ENCODE measurements around the gene KL.

Gene KL

GRCh38 chr13:32984857-32985626 lies 31.2 kb upstream of the KL start:
- Histone ChIP-seq H3K27me3 (replicated peaks) (no peaks in the 10 kb centered on the region), H3K4me3 (ENCODE audit: low read depth, low read length) (no peak overlapping the region), H3K27ac (no peak overlapping the region), H3K36me3 (replicated peaks) (no peaks in the 10 kb centered on the region)
- in situ Hi-C loops (cut with HindIII; ENCODE audit: low pct_ligation_motif_present, low sequenced_read_pairs) = no loop called here
- DNase-seq = no peak
- no peak for TF ChIP-seq CTCF (IDR thresholded peaks at IDR 0.05; ENCODE audit: low read depth, low read length, missing control alignments)

- in situ Hi-C loops (cut with HindIII; ENCODE audit: low pct_ligation_motif_present, low sequenced_read_pairs) = no loop called here
- Histone ChIP-seq H3K36me3 (replicated peaks) (no peaks in the 10 kb centered on the region), H3K4me3 (ENCODE audit: low read depth, low read length) (no peak overlapping the region), H3K27me3 (replicated peaks) (no peaks in the 10 kb centered on the region), H3K27ac (no peak overlapping the region)
- TF ChIP-seq CTCF (IDR thresholded peaks at IDR 0.05; ENCODE audit: low read depth, low read length, missing control alignments) = no peak
- no peak for DNase-seq
Measured at GRCh38 chr13:32986552-32986951, 29.7 kb upstream of the KL start.

GRCh38 chr13:32987462-32987861 lies 28.8 kb upstream of the KL start:
- DNase-seq = no peak
- no peak for TF ChIP-seq CTCF (IDR thresholded peaks at IDR 0.05; ENCODE audit: low read depth, low read length, missing control alignments)
- no peaks in the 10 kb centered on the region for H3K27me3 ChIP-seq (replicated peaks)
- no peak overlapping the region for H3K4me3 ChIP-seq (ENCODE audit: low read depth, low read length)
- in situ Hi-C loops (cut with HindIII; ENCODE audit: low pct_ligation_motif_present, low sequenced_read_pairs) = no loop called here
- no peaks in the 10 kb centered on the region for H3K36me3 ChIP-seq (replicated peaks)
- no peak overlapping the region for H3K27ac ChIP-seq

- H3K27me3 ChIP-seq (replicated peaks) = no peaks in the 10 kb centered on the region
- H3K27ac ChIP-seq = no peak overlapping the region
- no peak for DNase-seq
- TF ChIP-seq CTCF (IDR thresholded peaks at IDR 0.05; ENCODE audit: low read depth, low read length, missing control alignments) = no peak
- H3K36me3 ChIP-seq (replicated peaks) = no peaks in the 10 kb centered on the region
- H3K4me3 ChIP-seq (ENCODE audit: low read depth, low read length) = no peak overlapping the region
- in situ Hi-C loops (cut with HindIII; ENCODE audit: low pct_ligation_motif_present, low sequenced_read_pairs) = no loop called here
Measured at GRCh38 chr13:32988608-32989289, 27.5 kb upstream of the KL start.

GRCh38 chr13:32989290-32989667 lies 26.9 kb upstream of the KL start:
- no peak for TF ChIP-seq CTCF (IDR thresholded peaks at IDR 0.05; ENCODE audit: low read depth, low read length, missing control alignments)
- in situ Hi-C loops (cut with HindIII; ENCODE audit: low pct_ligation_motif_present, low sequenced_read_pairs) = no loop called here
- Histone ChIP-seq H3K27ac (no peak overlapping the region), H3K4me3 (ENCODE audit: low read depth, low read length) (no peak overlapping the region), H3K36me3 (replicated peaks) (no peaks in the 10 kb centered on the region), H3K27me3 (replicated peaks) (no peaks in the 10 kb centered on the region)
- DNase-seq = no peak
